HEK293 (cell line): ENCODE data around the gene HAO2.
"Not testable (repeated sequence)": the region's sequence is repeated elsewhere in the genome, so short reads cannot be mapped to it uniquely, and the experiment has no call there.

ENCODE experiments used
- CTCF ChIA-PET: fragments of 350-600 bp; formaldehyde crosslinking; extraction: SDS; loops from one replicate; lab custom pipeline; 2021; ENCODE audit warnings: antibody characterized with exemption; lab: Yijun Ruan, JAX
- POLR2A ChIA-PET: fragments of 300-600 bp; formaldehyde crosslinking; extraction: SDS; loops from one replicate; lab custom pipeline; 2020; ENCODE audit warnings: antibody characterized with exemption, inconsistent platforms; lab: Yijun Ruan, JAX
- H3K27ac ChIP-seq: fragments of 200-500 bp; sonication (Bioruptor generic); 2 replicates; pipeline ENCODE4 v1.5.1; 2014; ENCODE audit warnings: low read depth, low read length, control low read depth, inconsistent platforms; ENCODE audit errors: extremely low read depth
- H3K36me3 ChIP-seq, 2 experiments: fragments of 200-500 bp in 1 of 2; sonication (Bioruptor generic) in 1 of 2; 1 replicate in 1 of 2; 2 replicates in 1 of 2; pipeline ENCODE4 v1.5.1; 2014 to 2017; ENCODE audit warnings: inconsistent platforms in 2 of 2, low read length in 2 of 2; ENCODE audit not compliant: control insufficient read depth in 2 of 2, insufficient read depth in 1 of 2
- H3K4me1 ChIP-seq: fragments of 200-500 bp; sonication (Bioruptor generic); 2 replicates; pipeline ENCODE4 v1.5.1; 2014; ENCODE audit warnings: mild to moderate bottlenecking, low read length, inconsistent platforms; ENCODE audit not compliant: control insufficient read depth, insufficient read depth
- H3K4me3 ChIP-seq: 2 replicates; pipeline ENCODE4 v1.5.1; 2011; ENCODE audit warnings: low read depth, mild to moderate bottlenecking, control low read depth, low read length, moderate library complexity
- H3K9me3 ChIP-seq: fragments of 200-500 bp; sonication (Bioruptor generic); 2 replicates; pipeline ENCODE4 v1.5.1; 2014; ENCODE audit warnings: low read depth, low read length, inconsistent platforms; ENCODE audit not compliant: control insufficient read depth, insufficient read depth
- KLF16 ChIP-seq: fragments of 450-650 bp; formaldehyde crosslinking; IDR thresholded peaks from 2 replicates; pipeline ENCODE4 v1.5.1; 2017; ENCODE audit warnings: missing biosample characterization, missing genetic modification characterization
- KLF9 ChIP-seq: fragments of 450-650 bp; formaldehyde crosslinking; IDR thresholded peaks from 2 replicates; pipeline ENCODE4 v1.5.1; 2016; ENCODE audit warnings: missing biosample characterization, missing genetic modification characterization, low read depth
- ZBTB1 ChIP-seq: fragments of 450-650 bp; formaldehyde crosslinking; IDR thresholded peaks from 2 replicates; pipeline ENCODE4 v1.5.1; 2016; ENCODE audit warnings: missing biosample characterization, missing genetic modification characterization
- ZBTB17 ChIP-seq: fragments of 450-650 bp; formaldehyde crosslinking; IDR thresholded peaks from 2 replicates; pipeline ENCODE4 v1.5.1; 2016; ENCODE audit warnings: missing biosample characterization, missing genetic modification characterization
- ZBTB21 ChIP-seq: fragments of 450-650 bp; formaldehyde crosslinking; IDR thresholded peaks from 2 replicates; pipeline ENCODE4 v1.5.1; 2017; ENCODE audit warnings: missing biosample characterization, missing genetic modification characterization
- ZNF10 ChIP-seq: fragments of 450-650 bp; formaldehyde crosslinking; IDR thresholded peaks from 2 replicates; pipeline ENCODE4 v1.5.1; 2017; ENCODE audit warnings: missing biosample characterization, missing genetic modification characterization
- ZNF2 ChIP-seq: fragments of 450-650 bp; formaldehyde crosslinking; IDR thresholded peaks from 2 replicates; pipeline ENCODE4 v1.5.1; 2016; ENCODE audit warnings: missing biosample characterization, missing genetic modification characterization
- ZNF341 ChIP-seq: fragments of 450-650 bp; formaldehyde crosslinking; IDR thresholded peaks from 2 replicates; pipeline ENCODE4; 2016; ENCODE audit warnings: low read depth, missing biosample characterization, missing genetic modification characterization
- ZNF514 ChIP-seq: fragments of 450-650 bp; formaldehyde crosslinking; IDR thresholded peaks from 2 replicates; pipeline ENCODE4 v1.5.1; 2016; ENCODE audit warnings: missing biosample characterization, missing genetic modification characterization
- ZNF571 ChIP-seq: fragments of 450-650 bp; formaldehyde crosslinking; IDR thresholded peaks from 2 replicates; pipeline ENCODE4 v1.5.0; 2017; ENCODE audit warnings: missing biosample characterization, missing genetic modification characterization
- ZNF610 ChIP-seq: fragments of 450-650 bp; formaldehyde crosslinking; IDR thresholded peaks from 2 replicates; pipeline ENCODE4 v1.5.1; 2016; ENCODE audit warnings: missing biosample characterization, missing genetic modification characterization, borderline replicate concordance
- ZNF621 ChIP-seq: fragments of 450-650 bp; formaldehyde crosslinking; IDR thresholded peaks from 2 replicates; pipeline ENCODE4 v1.5.1; 2017; ENCODE audit warnings: missing biosample characterization, missing genetic modification characterization
- ZNF660 ChIP-seq: fragments of 450-650 bp; IDR thresholded peaks from 2 replicates; pipeline ENCODE4 v1.5.1; 2018; ENCODE audit warnings: missing biosample characterization, mild to moderate bottlenecking, missing genetic modification characterization
- TF ChIP-seq, protein P1 (sequence below): fragments of 450-650 bp; formaldehyde crosslinking; IDR thresholded peaks from 2 replicates; pipeline ENCODE4 v1.5.1; 2016; ENCODE audit warnings: missing biosample characterization, missing genetic modification characterization
- TF ChIP-seq, protein P2 (sequence below): fragments of 450-650 bp; formaldehyde crosslinking; IDR thresholded peaks from 2 replicates; pipeline ENCODE4 v1.5.1; 2016; ENCODE audit warnings: missing biosample characterization, missing genetic modification characterization
- TF ChIP-seq, protein P3 (sequence below): fragments of 450-650 bp; formaldehyde crosslinking; IDR thresholded peaks from 2 replicates; pipeline ENCODE4 v1.5.1; 2017; ENCODE audit warnings: missing biosample characterization, missing genetic modification characterization
- TF ChIP-seq, protein P4 (sequence below): fragments of 450-650 bp; formaldehyde crosslinking; IDR thresholded peaks from 2 replicates; pipeline ENCODE4 v1.5.1; 2017; ENCODE audit warnings: missing biosample characterization, missing genetic modification characterization

The HAO2 gene

DNA sequence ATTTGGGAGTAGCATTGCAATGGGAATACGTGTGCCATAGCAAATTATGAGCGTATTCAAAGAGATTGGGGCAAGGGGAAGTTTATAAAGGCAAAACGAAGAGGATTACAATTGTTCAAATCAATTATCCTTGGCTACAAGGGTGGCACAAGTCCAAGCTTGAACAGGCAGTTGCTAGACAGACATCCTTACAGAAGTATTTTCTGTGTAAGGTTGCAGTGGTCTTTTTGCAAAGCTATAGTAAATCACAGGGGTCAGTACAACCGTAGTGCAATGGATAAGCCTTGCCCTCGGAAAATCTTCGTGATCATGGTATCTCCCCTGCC is 37.4 kb upstream of the HAO2 start:
- Histone ChIP-seq H3K9me3 (no peaks in the 10 kb centered on the region), H3K36me3 (no peaks in the 10 kb centered on the region), H3K4me1 (peaks cover 24% of the 10 kb centered on the region), H3K27ac (no peak overlapping the region), H3K4me3 (no peak overlapping the region)
- CTCF ChIA-PET, result no interaction called here
- POLR2A ChIA-PET, result no interaction called here
- TF ChIP-seq, protein P1, sequence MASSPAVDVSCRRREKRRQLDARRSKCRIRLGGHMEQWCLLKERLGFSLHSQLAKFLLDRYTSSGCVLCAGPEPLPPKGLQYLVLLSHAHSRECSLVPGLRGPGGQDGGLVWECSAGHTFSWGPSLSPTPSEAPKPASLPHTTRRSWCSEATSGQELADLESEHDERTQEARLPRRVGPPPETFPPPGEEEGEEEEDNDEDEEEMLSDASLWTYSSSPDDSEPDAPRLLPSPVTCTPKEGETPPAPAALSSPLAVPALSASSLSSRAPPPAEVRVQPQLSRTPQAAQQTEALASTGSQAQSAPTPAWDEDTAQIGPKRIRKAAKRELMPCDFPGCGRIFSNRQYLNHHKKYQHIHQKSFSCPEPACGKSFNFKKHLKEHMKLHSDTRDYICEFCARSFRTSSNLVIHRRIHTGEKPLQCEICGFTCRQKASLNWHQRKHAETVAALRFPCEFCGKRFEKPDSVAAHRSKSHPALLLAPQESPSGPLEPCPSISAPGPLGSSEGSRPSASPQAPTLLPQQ, result no peak
- TF ChIP-seq, protein P2, sequence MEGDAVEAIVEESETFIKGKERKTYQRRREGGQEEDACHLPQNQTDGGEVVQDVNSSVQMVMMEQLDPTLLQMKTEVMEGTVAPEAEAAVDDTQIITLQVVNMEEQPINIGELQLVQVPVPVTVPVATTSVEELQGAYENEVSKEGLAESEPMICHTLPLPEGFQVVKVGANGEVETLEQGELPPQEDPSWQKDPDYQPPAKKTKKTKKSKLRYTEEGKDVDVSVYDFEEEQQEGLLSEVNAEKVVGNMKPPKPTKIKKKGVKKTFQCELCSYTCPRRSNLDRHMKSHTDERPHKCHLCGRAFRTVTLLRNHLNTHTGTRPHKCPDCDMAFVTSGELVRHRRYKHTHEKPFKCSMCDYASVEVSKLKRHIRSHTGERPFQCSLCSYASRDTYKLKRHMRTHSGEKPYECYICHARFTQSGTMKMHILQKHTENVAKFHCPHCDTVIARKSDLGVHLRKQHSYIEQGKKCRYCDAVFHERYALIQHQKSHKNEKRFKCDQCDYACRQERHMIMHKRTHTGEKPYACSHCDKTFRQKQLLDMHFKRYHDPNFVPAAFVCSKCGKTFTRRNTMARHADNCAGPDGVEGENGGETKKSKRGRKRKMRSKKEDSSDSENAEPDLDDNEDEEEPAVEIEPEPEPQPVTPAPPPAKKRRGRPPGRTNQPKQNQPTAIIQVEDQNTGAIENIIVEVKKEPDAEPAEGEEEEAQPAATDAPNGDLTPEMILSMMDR, result no peak
- no peak for TF ChIP-seq ZBTB17 (tag by site-specific recombination)
- no peak for TF ChIP-seq ZNF341 (tag by site-specific recombination)
- no peak for TF ChIP-seq ZNF610
- TF ChIP-seq ZNF660, result no peak

DNA sequence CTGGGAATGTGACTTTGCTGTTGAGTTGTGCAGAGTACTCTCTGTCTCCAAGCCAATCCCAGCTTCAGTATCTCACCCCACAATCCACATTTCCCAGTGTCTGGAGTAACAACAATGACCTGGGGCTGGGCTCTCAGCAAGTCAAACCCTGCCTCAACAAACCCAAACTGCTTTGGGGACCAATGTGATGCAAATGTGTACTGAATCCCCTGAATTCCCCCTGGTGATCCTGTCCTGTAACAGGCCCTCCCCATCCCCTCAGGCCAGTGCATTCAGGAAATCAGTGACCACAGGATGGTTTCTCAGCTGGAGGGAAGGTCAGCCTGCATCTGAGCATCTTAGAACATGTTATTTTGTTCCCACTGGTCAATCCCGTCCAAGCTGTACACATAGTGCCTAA is 36.7 kb upstream of the HAO2 start:
- no peaks in the 10 kb centered on the region for H3K9me3 ChIP-seq
- ChIA-PET POLR2A (no interaction called here), CTCF (no interaction called here)
- H3K4me3 ChIP-seq, result no peak overlapping the region
- no peak for TF ChIP-seq ZNF621 (tag by site-specific recombination)
- no peak for TF ChIP-seq KLF9
- no peak for TF ChIP-seq ZBTB21 (tag by site-specific recombination)
- TF ChIP-seq ZNF514 (tag by site-specific recombination), result no peak
- TF ChIP-seq, all 188 proteins: peak for 0
- no peaks in the 10 kb centered on the region for H3K36me3 ChIP-seq
- H3K4me1 ChIP-seq, result peaks cover 21% of the 10 kb centered on the region
- no peak overlapping the region for H3K27ac ChIP-seq

DNA sequence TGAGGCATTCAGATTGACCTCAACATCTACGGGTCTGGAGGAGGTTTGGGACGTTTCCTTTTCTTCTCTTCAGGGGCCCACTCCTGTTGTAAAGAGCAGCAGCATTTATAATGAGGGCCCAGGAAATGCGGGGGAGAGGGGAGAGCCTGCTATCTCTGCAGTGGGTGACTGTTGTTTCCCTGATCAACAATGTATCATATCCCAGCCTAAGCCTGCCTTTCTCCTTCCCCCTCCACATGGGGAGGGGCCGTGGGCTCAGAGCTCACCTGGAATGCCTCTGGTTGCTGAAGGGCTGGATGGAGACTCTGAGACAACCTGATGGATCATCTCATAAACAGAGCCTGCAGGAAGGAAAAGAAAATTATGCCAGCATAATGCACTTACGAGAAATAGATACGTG is 36.0 kb upstream of the HAO2 start:
- Histone ChIP-seq H3K27ac (no peak overlapping the region), H3K36me3 (no peaks in the 10 kb centered on the region), H3K9me3 (no peaks in the 10 kb centered on the region), H3K4me3 (no peak overlapping the region), H3K4me1 (peaks cover 20% of the 10 kb centered on the region)
- TF ChIP-seq, protein P3, sequence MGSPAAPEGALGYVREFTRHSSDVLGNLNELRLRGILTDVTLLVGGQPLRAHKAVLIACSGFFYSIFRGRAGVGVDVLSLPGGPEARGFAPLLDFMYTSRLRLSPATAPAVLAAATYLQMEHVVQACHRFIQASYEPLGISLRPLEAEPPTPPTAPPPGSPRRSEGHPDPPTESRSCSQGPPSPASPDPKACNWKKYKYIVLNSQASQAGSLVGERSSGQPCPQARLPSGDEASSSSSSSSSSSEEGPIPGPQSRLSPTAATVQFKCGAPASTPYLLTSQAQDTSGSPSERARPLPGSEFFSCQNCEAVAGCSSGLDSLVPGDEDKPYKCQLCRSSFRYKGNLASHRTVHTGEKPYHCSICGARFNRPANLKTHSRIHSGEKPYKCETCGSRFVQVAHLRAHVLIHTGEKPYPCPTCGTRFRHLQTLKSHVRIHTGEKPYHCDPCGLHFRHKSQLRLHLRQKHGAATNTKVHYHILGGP (tag by site-specific recombination), result no peak
- TF ChIP-seq ZNF571 (no peak), ZNF10 (tag by site-specific recombination) (no peak), ZBTB1 (tag by site-specific recombination) (no peak)
- CTCF ChIA-PET, result no interaction called here
- POLR2A ChIA-PET, result no interaction called here

DNA sequence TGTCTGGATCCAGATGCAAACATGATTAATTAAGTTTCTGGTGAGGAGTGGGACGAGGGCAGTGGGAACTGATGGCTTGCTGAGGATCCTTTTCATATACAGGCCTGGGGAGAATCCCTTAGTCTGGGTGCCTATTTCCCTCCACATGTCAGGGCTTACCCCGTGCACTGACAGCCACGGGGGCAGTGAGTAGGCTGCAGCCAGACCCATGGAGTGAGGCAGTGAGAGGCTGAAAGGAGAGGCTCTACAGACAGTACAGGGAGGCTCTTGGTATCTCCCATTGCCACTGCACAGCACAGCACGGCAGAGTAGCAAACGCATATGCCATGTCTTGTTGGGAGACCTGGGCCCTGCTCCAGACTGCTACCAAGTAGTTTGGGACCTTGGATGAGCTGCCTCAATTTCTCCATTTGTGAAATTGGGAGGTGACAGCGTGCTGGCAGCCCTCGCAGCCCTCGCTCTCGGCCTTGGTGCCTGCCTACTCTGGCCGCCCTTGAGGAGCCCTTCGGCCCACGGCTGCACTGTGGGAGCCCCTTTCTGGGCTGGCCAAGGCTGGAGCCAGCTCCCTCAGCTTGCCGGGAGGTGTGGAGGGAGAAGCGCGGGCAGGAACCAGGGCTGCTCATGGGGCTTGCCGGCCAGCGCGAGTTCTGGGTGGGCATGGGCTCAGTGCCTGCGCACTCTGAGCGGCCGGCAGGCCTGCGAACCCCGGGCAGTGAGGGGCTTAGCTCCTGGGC is 35.3 kb upstream of the HAO2 start:
- H3K36me3 ChIP-seq, result no peaks in the 10 kb centered on the region
- ChIA-PET POLR2A (no interaction called here), CTCF (interaction anchor here (1.0 kb wide), 1 partner anchor 34 kb away, joined by 3 read pairs; no protein-coding TSS in a partner anchor)
- H3K4me1 ChIP-seq, result peaks cover 16% of the 10 kb centered on the region
- H3K4me3 ChIP-seq, result no peak overlapping the region
- no peaks in the 10 kb centered on the region for H3K9me3 ChIP-seq
- TF ChIP-seq, protein P4, sequence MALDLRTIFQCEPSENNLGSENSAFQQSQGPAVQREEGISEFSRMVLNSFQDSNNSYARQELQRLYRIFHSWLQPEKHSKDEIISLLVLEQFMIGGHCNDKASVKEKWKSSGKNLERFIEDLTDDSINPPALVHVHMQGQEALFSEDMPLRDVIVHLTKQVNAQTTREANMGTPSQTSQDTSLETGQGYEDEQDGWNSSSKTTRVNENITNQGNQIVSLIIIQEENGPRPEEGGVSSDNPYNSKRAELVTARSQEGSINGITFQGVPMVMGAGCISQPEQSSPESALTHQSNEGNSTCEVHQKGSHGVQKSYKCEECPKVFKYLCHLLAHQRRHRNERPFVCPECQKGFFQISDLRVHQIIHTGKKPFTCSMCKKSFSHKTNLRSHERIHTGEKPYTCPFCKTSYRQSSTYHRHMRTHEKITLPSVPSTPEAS, result no peak
- no peak for TF ChIP-seq ZNF621 (tag by site-specific recombination)
- no peak for TF ChIP-seq ZNF2 (tag by site-specific recombination)
- TF ChIP-seq ZNF610, result no peak
- TF ChIP-seq KLF16 (tag by site-specific recombination), result no peak
- H3K27ac ChIP-seq, result no peak overlapping the region

DNA sequence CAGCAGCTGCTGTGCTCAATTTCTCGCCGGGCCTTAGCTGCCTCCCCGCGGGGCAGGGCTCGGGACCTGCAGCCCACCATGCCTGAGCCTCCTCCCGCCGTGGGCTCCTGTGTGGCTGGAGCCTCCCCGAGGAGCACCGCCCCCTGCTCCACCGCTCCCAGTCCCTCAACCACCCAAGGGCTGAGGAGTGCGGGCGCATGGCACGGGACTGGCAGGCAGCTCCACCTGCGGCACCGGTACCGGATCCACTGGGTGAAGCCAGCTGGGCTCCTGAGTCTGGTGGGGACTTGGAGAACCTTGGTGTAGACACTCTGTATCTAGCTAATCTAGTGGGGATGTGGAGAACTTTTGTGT is 34.7 kb upstream of the HAO2 start:
- POLR2A ChIA-PET, H3K36me3 ChIP-seq, H3K27ac ChIP-seq, H3K9me3 ChIP-seq, H3K4me3 ChIP-seq: not testable (repeated sequence)
- H3K4me1 ChIP-seq, result peaks cover 16% of the 10 kb centered on the region
- CTCF ChIA-PET, result interaction anchor here (1.0 kb wide), 1 partner anchor 33 kb away, joined by 3 read pairs; no protein-coding TSS in a partner anchor
